ENCODE results near the gene RELN.
"Not testable (repeated sequence)": the region's sequence is repeated elsewhere in the genome, so short reads cannot be mapped to it uniquely, and the experiment has no call there.

Gene RELN

DNA sequence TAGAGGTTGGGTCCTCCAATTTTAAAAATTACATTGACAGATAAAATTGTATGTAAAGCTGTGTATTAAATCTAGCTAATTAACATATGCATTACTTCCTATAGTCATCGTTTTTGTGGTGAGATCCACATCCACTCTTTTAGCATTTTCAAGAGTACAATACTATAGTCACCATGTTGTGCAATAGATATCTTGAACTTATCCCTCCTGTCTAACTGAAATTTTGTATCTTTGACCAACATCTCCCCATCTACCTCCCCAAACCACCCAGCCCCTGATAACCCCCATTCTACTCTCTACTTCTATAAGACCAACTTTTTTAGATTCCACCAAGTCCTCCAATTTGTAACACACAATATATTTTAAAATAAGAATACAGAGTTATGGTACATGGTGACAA lies 208.0 kb downstream of the RELN start:
- no peak for DNase-seq (ENCODE audit: low read depth)

DNA sequence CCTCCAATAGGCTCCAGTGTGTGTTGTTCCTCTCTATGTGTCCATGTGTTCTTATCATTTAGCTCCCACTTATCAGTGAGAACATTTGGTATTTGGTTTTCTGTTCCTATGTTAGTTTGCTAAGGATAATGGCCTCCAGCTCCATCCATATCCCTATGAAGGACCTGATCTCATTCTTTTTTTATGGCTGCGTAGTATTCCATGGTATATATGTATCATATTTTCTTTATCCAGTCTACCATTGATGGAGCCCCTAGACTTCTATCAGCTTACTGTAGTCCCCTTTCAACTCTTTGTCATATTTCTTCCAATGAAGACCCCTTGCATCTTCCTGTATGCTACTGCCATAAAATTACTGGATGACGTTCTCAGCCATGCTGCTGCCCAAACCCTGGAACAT lies 208.9 kb downstream of the RELN start:
- not testable (repeated sequence) for DNase-seq (ENCODE audit: low read depth)

DNA sequence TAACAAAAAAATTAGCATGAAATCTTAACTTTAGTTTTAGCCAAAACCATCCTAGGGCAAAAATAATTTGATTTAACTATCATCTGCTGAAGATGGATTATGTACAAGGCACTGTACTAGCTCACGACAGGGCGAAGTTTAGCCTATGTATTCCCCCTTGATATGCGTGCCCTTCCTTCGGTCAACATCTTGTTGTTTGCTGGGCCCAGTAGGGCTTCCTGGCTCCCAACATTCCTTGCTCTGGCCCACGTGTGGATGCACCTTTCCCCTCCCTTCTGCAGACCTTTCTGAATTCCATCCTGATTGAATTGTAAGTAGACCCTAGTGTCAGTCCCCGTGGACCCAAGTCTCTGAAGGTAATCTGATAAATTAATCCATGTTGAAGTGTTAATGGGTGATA lies 212.0 kb downstream of the RELN start:
- DNase-seq (ENCODE audit: low read depth), result no peak

DNA sequence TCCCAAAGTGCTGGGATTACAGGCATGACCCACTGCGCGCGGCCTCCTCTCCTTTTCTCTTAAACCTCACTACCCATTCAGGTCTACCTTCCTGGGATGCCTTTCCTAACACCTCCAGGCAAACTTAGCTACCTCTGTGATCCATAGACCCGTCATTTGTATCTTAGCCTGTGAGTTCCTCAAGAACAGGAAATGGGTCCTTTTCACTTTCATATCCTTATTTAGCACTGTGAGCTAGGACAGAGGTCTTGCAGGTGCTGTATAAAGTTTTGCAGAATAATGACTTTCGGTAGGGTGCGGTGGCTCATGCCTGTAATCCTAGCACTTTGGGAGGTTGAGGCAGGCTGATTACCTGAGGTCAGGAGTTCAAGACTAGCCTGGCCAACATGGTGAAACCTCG lies 215.7 kb downstream of the RELN start:
- no peak for DNase-seq (ENCODE audit: low read depth)

DNA sequence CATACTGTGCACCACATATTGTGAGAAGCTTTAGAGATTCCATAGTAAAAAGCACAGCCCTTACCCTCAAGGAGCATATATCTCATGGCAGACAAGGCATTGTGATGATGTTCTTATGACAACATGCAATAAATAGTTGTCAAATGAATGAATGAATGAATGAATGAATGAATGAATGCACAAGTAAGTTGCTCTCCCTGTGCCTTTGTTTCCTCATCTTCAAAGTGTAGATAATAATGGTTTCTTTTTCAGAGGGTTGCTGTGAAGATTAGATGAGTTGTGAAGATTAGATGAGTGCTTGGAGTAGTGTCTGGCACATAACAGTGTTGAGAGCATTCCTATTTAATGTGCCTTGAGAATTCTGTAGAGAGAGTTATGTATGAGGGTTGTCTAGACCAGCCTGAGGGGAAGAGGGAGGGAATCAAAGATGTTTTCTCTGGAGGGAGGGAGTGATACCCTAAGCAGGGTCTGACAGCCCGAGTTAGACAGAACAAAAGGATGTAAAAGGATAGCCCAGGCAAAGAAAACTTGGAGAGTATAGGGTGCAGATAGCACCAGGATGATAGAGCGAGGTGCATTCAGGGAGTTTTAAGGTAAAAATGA lies 217.2 kb downstream of the RELN start:
- DNase-seq (ENCODE audit: low read depth), result no peak

DNA sequence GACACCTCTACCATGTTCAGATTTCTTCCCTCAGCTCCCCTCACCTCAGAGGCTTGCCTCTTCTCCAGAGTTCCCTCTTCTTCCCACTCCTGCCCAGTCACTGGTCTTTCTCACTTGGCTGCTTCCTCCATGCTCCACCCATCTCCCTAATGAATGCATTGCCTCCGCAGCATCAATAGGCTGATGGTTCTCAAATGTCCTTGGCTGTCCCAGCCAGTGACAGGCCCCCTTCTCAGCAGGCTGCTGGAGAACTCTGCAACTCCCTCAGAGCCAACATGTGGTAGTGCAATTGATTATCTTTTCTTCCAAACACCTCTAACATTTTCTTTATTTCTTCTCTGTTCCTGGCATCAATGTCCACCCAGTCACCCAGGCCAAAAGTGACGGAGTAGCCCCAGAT lies 218.2 kb downstream of the RELN start:
- DNase-seq (ENCODE audit: low read depth), result no peak

DNA sequence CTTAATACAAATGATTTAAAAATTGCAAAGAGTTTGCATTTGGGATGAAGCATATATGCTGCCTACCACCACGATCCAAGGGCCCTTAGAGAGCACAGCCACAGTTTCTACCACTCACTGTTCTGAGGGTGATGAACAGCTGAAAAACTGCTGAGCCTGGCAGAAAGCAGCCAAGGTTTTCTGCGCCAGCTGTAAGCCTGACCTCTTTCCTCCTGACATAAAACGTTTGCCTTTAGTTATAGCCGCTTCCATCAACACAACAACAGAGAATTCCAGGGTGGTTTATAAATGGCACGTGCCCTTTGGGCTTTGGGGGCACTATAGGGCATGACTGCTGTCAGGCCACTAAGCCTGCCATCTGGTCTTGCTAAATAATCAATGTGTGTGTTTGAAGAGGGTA lies 222.8 kb downstream of the RELN start:
- no peak for DNase-seq (ENCODE audit: low read depth)

DNA sequence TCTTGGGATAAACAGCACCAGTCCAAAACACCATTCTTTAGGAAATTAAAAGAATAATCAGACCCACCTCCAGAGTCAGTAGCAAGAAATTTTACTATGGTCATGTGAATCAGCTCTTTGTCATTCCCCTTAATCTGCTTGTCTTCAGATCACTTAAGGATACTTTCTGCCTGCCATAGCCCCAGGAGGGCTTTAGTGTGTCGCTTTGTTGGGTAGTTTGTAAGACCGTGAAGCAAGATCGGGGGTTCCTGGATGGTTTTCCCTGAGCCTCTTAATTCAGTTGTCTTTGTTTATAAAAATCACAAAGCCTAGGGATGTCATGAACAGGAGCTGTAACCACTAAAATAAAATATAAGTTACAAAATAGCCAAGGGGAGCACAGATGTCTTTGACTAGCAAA lies 223.6 kb downstream of the RELN start:
- peak; percentile 7 for DNase-seq (ENCODE audit: low read depth)

DNA sequence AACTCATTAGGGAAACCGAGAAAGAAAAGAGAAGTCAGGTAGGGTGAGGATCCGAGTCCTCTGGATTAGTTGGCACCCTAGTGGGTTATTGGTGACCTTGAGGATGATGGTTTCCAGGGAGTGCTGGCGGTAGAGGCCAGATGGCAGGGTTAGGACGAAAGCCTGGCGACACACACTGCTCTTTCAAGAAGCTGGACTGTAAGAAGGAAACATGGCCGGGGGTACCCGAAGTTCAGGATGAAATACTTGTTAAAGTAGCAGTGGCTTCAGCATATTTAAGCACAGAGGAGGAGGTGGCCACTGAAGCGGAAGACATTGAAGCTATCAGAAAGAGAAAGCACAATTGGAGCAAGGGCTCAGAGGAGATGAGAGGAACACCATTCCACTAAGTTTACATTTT lies 224.6 kb downstream of the RELN start:
- no peak for DNase-seq (ENCODE audit: low read depth)

DNA sequence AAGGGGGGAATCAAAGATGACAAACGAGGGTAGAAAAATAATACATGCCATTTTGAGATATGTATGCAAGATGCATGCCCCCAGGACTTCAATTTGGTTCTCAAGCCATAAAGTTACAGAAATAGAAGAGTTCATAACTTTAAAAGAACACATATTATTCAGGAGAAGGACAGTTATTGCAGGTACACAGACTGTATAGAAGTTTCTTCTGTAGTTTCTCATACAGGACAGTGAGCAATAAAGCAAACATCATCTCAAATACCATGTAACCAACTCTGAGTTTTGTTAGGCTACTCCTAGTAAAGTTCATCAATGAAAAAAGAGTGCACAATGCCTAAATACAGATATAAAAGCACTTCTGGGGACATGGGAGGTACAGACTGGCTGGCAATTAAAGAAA lies 226.6 kb downstream of the RELN start:
- no peak for DNase-seq (ENCODE audit: low read depth)

DNA sequence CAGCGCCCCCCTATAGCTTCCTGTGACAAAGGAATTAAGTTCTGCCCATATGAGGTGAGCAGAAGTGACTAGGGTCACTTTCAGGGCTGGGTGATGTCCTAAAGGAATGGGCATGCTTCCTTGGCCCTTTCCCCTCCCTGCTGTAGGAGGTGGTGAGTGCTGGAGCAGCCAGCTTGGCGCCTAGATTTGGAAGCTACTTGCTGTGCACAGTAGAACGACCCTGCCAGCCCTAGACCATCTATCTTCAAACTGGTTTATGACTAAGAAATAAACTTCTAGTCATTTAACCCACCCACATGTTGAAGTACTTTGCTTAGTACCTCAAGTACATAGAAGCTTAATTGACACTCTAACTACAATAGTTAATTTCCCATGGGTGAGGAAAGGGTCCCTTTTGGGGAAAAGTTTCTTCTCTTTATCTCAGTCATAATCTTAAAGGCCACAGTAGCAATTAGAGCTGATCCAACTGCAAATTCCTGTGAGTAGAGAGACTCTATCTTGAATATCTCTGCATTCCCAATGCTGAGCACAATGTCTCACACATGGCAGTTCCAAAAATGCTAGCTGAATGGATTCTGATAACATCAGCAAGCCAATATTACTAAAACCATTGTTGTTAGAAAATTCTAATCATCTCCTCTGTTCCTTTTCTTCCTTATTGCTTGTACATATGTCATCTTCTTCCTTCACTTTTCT lies 227.2 kb downstream of the RELN start:
- DNase-seq (ENCODE audit: low read depth), result no peak

DNA sequence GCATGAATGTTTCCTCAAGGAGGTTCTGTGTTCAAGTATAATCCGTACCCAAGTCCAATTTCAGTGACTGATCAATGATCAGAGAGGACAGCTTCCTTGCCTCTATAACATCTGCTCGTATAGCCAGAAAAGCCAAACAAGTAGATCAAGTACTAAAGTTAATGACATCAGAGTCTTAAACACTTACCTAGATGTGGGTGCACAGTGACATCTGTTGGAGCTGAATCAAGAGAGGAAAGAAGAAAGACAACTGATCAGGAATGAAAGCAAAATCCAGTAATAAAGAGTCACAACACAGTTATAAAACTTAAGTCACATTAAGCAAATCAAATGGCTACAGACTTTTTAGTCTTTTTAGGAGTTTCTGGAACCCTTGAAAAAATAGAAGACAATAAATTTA lies 236.5 kb downstream of the RELN start:
- DNase-seq (ENCODE audit: low read depth), result peak; percentile 66

DNA sequence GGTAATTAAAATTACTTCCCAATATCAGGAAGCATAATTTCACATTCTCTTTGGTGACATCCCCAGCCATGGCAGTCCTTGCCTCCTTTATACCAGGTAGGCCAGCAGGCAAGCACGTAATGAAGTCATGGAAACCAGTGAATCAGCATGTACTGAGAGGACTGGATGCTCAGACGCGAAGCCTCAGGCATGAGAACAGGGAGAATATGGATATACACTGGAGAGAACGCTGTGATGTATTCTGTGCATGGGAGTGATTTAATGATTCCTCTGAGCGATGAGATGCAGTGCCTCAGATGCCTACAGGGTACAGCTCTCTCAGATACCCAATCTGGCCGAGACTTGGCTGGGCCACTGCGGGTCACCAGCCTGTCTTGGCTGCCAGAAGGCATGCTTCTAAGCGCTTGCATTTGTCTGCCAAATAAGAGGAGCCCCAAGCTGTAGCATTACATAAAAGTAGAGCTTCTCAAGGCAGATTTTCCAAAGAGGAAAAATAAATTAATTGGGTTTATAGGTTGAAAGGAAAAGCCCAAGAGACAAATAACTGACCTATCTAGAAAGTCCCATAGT lies 238.1 kb downstream of the RELN start:
- DNase-seq (ENCODE audit: low read depth), result no peak

DNA sequence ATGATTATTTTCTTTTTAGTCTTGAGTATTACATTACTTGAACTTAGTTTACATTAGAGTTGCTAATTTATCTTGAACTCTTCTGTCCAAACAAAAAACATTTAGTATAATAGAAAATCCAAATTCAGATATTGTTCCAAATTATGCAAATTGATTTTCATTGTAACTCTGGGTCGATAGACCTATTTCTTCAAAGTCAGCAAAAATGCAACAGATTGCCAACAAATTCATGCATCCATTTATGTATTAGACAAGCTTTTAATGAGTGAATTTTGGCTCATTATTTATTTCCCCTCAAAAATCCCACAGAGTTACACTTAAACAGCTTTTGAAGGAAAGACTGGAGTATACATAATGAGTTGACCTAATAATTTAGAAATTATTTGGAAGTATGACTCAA lies 240.8 kb downstream of the RELN start:
- DNase-seq (ENCODE audit: low read depth), result no peak

DNA sequence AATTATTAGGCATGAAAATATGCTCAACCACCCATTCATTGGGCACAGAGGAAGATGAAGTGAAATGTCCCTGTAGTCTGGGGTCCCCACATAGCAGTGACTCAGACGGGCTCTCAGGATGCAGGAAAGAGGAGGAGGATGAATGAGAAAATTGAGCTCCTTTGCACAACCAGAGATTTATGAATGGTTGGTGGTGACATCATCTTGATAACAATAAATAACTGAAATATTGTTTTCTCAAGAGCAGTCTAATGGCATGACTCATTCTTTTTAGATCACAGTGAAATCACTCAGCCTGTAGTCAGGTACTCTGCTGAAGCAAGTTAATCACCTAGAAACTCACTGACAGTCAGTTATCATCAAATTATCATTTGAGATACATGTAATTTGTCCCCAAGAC lies 254.1 kb downstream of the RELN start:
- DNase-seq (ENCODE audit: low read depth), result peak; percentile 91

DNA sequence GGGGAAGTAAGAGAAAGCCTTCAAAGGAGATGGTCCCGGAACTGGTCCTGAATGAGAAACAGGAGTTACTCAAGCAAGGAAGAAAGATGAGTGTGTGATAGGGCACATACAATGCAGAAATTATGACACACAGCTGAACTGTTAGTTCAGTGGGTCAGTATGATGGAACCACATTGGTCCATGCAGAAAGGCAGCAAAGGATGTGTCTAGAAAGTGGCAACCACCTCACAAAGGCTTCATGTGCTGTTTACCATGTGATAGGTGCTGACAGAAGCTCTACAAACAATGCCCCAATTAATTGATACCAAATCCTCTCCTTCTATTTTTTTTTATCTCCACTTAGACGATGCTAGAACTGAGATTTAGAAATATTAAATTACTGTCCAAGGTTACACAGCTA lies 258.3 kb downstream of the RELN start:
- DNase-seq (ENCODE audit: low read depth), result no peak

DNA sequence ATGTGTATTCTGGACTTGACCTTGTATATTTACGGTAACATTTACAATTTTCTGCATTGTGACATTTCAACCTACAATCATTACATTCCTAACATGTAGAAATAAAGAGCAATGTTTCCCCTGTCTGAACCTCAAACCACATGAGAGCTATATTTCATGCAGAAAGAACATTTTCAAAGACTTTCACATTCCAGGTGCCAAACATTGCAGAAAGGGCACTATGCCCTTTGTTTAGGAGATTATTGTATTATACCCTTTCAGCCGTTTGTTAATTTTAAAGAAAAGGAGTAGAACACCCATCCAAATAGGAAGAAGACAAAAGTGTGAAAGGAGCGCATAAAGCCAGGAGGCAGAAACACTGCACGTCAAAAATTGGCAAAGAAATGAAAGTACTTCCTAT lies 260.4 kb downstream of the RELN start:
- DNase-seq (ENCODE audit: low read depth), result no peak

DNA sequence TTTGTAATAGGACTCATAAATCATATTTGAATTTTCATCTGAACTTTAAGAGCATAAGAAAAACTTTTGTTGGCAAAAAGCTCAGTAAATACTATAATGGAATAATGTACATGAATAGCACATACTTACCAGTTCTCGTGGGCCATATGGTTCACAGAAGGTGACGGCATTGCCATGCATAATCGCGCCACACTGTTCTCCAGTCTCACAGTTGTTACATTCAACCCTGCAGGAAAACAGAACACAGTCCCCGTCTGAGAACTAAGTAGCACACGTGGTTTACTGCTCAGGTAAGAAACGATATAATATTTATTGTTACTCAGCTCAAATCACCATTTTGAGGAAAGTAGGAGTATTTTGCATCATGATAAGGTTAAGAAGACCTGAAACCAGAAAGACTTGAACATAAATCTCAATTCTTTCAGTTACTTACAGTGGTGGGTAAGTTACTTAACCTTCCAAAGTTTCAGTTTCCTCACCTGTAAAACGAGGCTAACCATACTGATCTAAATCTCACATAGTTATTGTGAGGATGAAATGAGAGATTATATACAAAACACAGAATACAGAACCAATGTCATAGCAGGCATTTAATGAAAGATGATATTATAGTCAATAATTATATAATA lies 261.4 kb downstream of the RELN start:
- DNase-seq (ENCODE audit: low read depth), result no peak

DNA sequence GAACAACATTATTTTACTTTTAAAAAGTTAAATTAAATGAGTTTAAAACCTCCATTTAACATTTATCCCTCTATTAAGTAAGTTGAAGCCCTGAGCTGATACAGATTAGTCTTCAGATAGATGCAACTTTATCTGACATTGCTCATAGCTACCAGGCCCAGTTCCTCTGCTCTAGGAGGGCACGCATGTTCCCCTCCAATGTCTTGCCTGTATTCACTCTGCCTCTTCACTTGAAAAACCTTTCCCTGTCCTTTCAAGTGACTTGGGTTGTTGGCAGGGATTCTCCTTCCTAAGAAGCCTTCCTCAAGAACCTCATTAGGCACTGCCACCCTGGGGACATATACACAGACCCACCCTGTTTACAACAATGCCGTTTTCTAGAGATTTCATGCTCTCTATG lies 270.4 kb downstream of the RELN start:
- peak; percentile 61 for DNase-seq (ENCODE audit: low read depth)

DNA sequence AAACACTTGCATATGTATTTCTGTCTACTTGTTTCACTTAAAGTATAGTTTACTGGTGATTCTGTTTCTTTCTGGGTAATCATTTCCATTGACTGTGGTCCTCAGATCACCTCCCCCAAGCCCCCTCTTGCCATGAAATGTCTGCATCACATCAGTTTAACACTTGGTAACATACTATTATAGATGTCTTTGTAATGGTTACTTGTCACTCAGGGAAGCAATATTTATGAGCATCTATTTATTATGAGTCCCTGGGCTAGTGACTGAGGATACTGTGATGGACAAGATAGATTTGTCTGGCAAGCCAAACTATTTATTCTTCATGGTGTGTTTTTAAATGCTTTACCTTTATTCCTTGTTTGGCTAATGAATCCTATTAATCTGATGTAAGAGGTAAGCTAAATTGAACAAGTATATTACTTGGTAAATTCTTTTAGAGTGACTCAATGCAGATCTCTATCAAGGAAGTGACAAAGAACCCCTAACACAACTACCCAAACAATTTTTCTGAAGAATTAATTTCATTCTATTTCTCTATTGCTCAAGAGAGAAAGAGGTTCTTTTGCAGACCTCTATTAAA lies 270.9 kb downstream of the RELN start:
- DNase-seq (ENCODE audit: low read depth), result peak; percentile 83

DNA sequence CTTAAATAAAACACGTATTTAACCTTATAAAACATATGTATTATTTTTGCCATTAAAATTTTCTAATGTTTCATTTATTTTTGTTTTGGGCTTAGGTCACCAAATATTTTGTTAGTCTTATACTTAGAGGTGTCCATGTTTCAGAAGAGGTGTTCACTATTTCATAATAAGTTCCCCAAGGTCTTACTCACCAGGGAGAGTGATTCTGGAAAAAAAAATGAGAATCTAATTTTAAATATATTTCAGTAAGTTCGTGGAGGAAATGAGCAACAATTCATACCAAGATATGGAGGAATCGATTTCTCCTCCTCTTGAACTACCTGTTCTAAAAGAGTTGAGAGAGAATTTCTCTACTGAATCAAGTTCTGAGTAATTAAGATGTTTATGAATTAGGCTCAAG lies 271.9 kb downstream of the RELN start:
- peak; percentile 47 for DNase-seq (ENCODE audit: low read depth)

DNA sequence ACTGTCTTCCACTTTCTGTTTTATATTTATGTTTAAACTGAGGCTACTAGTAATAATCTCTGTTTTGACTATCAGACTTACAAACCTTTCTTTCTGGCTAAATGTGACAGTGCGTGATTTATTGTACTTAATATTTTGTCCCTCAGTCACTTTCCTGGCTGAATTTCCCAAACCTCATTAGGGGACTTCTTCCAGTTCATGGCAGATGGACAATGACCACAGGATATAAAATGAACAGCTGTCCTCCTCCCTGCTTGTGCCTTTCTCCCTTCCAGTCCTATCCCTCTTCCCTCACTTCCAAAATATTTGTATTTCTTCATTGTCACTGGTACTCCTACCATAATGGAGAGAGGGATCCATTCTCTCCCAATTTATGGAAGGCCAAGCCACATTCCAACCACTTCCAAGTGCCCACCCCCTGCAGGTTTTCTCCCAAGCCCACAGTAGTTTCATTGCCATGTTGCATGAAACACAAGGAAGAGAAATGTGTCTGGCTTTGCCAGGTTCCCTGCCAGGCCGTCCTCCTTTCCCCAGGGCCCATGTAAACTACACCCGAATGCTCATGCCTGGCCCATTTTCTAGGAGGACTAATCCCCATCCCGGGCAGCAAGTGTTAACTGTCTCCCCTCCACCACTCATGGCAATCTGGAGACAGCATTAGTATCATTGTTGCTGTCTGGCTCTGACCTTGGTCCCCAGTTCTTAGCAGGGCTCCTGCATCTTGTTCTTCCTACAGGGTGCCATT lies 273.9 kb downstream of the RELN start:
- no peak for DNase-seq (ENCODE audit: low read depth)

All from ELR (cell line).